Dedifferentiated amniotic fluid mesenchymal stem cell (primary cell): ENCODE measurements around the gene LRCH2.

Experiments used
- DNase-seq: peaks from one replicate; pipeline ENCODE4 v3.0.0-alpha.2; 2016; ENCODE audit errors: extremely low spot score

LRCH2 gene

GRCh38 chrX:115204040-115204439, 29.9 kb downstream of the LRCH2 start:
- no peak for DNase-seq

GRCh38 chrX:115192244-115192700, 41.6 kb downstream of the LRCH2 start:
- DNase-seq = no peak

DNA sequence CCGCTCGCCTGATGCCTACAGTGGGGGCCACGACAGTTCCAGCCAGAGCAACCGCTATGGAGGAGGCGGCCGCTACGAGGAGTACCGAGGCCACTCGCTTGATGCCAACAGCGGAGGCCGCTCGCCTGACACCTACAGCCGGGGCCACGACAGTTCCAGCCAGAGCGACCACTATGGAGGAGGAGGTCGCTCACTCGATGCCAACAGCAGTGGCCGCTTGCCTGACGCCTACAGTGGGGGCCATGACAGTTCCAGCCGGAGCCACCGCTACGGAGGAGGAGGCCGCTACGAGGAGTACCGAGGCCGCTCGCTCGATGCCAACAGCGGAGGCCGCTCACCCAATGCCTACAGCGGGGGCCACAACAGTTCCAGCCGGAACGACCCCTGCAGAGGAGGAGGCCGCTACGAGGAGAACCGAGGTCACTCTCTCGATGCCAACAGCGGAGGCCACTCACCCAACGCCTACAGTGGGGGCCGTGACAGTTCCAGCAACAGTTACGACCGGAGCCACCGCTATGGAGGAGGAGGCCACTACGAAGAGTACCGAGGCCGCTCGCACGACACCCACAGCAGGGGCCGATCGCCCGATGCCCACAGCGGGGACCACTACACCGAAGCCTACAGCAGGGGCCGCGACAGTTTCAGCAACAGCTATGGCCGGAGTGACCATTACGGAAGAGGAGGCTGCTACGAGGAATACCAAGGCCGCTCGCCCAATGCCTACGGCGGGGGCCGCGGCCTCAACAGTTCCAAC, 42.2 kb downstream of the LRCH2 start:
- DNase-seq = no peak

- no peak for DNase-seq
These were observed 43.0 kb downstream of the LRCH2 start for GRCh38 chrX:115190636-115191489.

GRCh38 chrX:115189646-115190635, 44.0 kb downstream of the LRCH2 start:
- DNase-seq = no peak

DNA sequence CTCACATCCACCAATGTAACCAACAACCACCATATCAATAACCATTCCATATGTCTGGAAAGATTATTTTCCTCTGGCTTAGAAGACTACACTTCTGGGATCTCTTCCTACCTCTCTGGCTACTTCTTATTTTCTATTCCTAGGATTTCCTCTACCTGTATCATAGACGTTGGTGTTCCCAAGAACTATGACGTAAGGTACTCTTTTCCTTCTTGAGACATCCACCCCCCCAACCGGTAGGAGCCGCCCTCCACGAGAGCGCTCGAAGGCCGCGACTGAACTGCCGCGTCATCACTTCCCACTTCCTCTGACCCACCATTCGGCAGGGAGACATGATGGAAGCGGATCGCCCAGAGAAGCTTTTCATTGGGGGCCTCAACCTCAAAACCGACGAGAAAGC, 44.8 kb downstream of the LRCH2 start, which contains the start of gene RBMXL3:
RBMXL3 (plus strand) TSS at position 301 of the 400 bp plus-strand sequence; CDS start at position 333, 32 bp downstream.
- no peak for DNase-seq

DNA sequence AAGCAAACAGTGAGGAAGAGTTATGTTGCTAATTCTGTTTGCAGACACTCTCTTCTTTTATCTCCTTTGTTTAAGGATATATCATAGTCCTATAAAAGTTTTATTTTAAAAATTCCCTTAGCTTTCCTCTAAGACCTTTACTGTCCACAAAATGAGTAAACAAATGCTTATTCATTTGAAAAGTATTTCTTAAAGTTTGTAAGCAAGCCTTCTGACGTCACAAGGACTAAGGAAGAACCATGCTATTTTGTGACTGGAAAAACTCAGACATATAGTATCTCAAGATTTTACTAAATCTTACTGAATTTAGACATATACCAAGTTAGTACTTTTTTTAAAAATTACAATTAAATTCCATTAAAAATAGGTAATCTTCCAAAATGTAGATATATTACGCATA, 49.9 kb downstream of the LRCH2 start:
- DNase-seq = peak; percentile 18

GRCh38 chrX:115178473-115178872, 55.4 kb downstream of the LRCH2 start:
- no peak for DNase-seq

- no peak for DNase-seq
These were observed 56.0 kb downstream of the LRCH2 start for GRCh38 chrX:115177932-115178331.

GRCh38 chrX:115174548-115174947, 59.3 kb downstream of the LRCH2 start:
- no peak for DNase-seq

DNA sequence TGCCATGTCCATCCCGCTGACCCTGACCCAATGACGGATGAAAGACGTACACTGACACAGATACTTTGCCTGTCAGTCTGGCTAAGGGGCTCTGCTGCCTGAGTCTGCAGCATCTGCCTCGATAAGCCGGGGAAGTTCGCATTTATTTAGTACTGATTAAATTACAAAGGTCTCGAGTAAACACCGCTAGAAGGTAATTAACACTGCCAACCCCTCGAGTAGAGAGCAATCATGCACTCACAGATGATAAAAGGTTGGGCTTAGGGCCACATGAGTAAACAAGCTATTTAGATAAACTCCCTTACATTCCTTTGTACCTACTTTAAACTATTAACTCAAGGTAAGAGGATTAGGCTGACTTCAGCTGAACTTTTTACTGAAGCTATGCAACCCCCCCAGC, 60.7 kb downstream of the LRCH2 start:
- DNase-seq = no peak

GRCh38 chrX:115147220-115147619, 86.7 kb downstream of the LRCH2 start:
- DNase-seq = no peak

DNA sequence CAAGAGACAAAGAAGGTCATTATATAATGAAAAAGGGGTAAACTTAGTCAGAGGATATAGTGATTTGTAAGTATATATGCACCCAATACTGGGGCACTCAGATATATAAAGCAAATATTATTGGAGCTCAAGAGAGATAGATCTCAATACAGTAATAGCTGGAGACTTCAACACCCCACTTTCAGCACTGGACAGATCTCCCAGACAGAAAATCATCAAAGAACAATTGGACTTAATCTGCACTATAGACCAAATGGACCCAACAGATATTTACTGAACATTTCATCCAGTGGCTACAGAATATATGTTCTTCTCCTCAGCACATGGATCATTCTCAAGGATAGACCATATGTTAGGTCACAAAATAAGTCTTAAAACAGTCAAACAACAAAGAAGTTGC, 91.8 kb downstream of the LRCH2 start:
- DNase-seq = no peak

GRCh38 chrX:115138040-115138439, 95.9 kb downstream of the LRCH2 start:
- DNase-seq = no peak

GRCh38 chrX:115134382-115134781, 99.5 kb downstream of the LRCH2 start:
- DNase-seq = no peak

- no peak for DNase-seq
These were observed 121.5 kb downstream of the LRCH2 start for GRCh38 chrX:115112411-115112810.

- no peak for DNase-seq
These were observed 135.0 kb downstream of the LRCH2 start for GRCh38 chrX:115098897-115099296.

GRCh38 chrX:115093191-115093590, 140.7 kb downstream of the LRCH2 start:
- DNase-seq = no peak

GRCh38 chrX:115089419-115089818, 144.5 kb downstream of the LRCH2 start:
- DNase-seq = no peak

DNA sequence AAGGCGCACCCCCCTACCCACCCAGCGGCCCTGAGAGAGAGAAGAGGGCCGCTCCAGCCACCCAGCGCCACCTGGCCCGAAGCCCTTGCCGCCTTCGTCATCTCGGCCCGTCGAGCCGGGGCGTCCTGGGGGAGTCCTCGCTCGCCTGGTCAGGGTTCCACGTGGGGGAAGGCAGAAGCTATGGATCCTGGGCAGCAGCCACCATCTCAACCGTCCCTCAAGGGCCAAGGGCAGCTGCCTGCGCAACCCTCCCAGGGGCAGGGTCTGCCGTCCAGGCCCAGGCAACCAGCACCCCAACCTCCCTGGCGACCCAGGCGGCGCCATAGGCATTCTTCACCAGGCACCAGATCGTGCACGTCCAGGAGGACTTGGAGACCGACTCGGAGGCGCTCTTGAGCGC, 165.0 kb downstream of the LRCH2 start:
- DNase-seq = no peak

- DNase-seq = peak; percentile 41
These were observed 166.1 kb downstream of the LRCH2 start for GRCh38 chrX:115067812-115068211.

DNA sequence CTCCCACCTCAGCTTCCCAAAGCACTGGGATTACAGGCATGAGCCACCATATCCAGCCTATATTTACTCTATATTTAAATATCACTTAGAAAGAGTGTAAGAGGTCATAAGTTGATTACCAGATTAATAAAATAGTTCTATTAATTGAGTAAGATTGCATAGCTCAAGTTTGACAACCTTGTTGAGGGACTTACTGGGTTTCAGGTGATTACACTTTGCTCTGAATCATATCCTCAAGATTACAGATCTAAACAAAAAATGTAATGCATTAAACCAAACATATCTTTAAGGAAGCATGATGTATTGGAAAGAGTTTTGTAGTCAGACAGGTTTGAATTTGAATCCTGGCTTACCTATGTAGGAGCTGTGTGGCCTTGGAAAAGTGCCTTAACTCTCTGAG, 168.6 kb downstream of the LRCH2 start:
- DNase-seq = no peak
